ENCODE measurements around the gene MUC4.
"Not testable (repeated sequence)": the region's sequence is repeated elsewhere in the genome, so short reads cannot be mapped to it uniquely, and the experiment has no call there.

DNA sequence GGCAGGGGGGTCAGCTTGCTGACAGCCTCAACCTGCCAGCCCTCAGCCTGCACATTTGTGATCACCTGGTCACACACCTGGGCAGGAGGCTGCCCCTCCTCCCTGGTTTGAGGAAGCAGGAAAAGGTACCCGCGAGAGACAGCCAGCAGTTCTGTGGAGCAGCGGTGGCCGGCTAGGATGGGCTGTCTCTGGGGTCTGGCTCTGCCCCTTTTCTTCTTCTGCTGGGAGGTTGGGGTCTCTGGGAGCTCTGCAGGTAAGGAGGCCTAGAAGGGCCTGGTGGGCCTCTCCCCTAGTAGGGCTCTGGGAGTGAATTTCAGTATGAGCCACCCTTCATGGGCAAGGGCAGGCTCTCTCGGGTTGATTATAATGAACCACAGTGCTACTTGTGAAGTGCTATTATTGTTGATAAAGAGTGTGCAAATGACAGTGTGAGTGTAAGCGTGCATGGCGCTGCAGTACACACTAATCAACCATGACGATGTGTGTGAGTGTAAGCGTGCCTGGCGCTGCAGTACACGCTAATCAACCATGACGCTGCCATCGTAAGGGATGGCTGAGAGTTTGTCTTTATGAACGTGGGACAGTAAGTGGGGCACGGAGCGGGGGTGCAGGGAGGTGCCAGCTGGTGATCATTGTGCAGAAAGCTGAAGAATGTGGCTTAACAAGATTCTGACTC lies 90.8 kb downstream of the MUC4 start, which contains the start of gene MUC20:
- TF ChIP-seq, protein P1, sequence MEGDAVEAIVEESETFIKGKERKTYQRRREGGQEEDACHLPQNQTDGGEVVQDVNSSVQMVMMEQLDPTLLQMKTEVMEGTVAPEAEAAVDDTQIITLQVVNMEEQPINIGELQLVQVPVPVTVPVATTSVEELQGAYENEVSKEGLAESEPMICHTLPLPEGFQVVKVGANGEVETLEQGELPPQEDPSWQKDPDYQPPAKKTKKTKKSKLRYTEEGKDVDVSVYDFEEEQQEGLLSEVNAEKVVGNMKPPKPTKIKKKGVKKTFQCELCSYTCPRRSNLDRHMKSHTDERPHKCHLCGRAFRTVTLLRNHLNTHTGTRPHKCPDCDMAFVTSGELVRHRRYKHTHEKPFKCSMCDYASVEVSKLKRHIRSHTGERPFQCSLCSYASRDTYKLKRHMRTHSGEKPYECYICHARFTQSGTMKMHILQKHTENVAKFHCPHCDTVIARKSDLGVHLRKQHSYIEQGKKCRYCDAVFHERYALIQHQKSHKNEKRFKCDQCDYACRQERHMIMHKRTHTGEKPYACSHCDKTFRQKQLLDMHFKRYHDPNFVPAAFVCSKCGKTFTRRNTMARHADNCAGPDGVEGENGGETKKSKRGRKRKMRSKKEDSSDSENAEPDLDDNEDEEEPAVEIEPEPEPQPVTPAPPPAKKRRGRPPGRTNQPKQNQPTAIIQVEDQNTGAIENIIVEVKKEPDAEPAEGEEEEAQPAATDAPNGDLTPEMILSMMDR (IDR thresholded peaks at IDR 0.05): not testable (repeated sequence)
- TF ChIP-seq, protein P2, sequence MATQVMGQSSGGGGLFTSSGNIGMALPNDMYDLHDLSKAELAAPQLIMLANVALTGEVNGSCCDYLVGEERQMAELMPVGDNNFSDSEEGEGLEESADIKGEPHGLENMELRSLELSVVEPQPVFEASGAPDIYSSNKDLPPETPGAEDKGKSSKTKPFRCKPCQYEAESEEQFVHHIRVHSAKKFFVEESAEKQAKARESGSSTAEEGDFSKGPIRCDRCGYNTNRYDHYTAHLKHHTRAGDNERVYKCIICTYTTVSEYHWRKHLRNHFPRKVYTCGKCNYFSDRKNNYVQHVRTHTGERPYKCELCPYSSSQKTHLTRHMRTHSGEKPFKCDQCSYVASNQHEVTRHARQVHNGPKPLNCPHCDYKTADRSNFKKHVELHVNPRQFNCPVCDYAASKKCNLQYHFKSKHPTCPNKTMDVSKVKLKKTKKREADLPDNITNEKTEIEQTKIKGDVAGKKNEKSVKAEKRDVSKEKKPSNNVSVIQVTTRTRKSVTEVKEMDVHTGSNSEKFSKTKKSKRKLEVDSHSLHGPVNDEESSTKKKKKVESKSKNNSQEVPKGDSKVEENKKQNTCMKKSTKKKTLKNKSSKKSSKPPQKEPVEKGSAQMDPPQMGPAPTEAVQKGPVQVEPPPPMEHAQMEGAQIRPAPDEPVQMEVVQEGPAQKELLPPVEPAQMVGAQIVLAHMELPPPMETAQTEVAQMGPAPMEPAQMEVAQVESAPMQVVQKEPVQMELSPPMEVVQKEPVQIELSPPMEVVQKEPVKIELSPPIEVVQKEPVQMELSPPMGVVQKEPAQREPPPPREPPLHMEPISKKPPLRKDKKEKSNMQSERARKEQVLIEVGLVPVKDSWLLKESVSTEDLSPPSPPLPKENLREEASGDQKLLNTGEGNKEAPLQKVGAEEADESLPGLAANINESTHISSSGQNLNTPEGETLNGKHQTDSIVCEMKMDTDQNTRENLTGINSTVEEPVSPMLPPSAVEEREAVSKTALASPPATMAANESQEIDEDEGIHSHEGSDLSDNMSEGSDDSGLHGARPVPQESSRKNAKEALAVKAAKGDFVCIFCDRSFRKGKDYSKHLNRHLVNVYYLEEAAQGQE (IDR thresholded peaks at IDR 0.05; ENCODE audit: low read depth, low read length): not testable (repeated sequence)
- TF ChIP-seq, protein P3, sequence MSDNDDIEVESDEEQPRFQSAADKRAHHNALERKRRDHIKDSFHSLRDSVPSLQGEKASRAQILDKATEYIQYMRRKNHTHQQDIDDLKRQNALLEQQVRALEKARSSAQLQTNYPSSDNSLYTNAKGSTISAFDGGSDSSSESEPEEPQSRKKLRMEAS (IDR thresholded peaks at IDR 0.05; ENCODE audit: low read depth): not testable (repeated sequence)
- not testable (repeated sequence) for TF ChIP-seq GABPA (IDR thresholded peaks at IDR 0.05; ENCODE audit: low read depth); RXRA (IDR thresholded peaks at IDR 0.05; ENCODE audit: borderline replicate concordance, low read depth); NFIC (IDR thresholded peaks at IDR 0.05; ENCODE audit: borderline replicate concordance); CHD2 (IDR thresholded peaks at IDR 0.05; ENCODE audit: low read length, partially characterized antibody); RAD21 (IDR thresholded peaks at IDR 0.05; ENCODE audit: low read length)
- TF ChIP-seq, protein P4, sequence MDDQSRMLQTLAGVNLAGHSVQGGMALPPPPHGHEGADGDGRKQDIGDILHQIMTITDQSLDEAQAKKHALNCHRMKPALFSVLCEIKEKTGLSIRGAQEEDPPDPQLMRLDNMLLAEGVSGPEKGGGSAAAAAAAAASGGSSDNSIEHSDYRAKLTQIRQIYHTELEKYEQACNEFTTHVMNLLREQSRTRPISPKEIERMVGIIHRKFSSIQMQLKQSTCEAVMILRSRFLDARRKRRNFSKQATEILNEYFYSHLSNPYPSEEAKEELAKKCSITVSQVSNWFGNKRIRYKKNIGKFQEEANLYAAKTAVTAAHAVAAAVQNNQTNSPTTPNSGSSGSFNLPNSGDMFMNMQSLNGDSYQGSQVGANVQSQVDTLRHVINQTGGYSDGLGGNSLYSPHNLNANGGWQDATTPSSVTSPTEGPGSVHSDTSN (IDR thresholded peaks at IDR 0.05): not testable (repeated sequence)
